Measurements from ENCODE around the gene PIEZO1. TPM values are rescaled to one million over a fixed set of nuclear protein-coding genes. Genes with fewer than 3 reads are reported as not detected.

Gene PIEZO1
- total and polyA plus RNA-seq, 9 of the 15 experiments (the other 6 are each of a cell fraction or from before 2014, with no cell fraction given): 3.6 to 432 (median 131) TPM

- Histone ChIP-seq H3K9me1 (ENCODE audit: control insufficient read depth, insufficient read depth, low read length) (no peaks in the 10 kb centered on the region), H3K9me3 (replicated peaks; ENCODE audit: control insufficient read depth, insufficient read depth, low read depth, low read length) (no peaks in the 10 kb centered on the region), H3K79me2 (ENCODE audit: control insufficient read depth, insufficient read depth, low read length) (no peaks in the 10 kb centered on the region), H3K27me3 (ENCODE audit: control insufficient read depth in 2 of 2, insufficient read depth in 2 of 2, low read length in 2 of 2) (no peaks in the 10 kb centered on the region), H3K9ac (ENCODE audit: insufficient read depth in 1 of 2, low read depth in 2 of 2, low read length in 2 of 2) (peak overlapping the region in 1 of 2 experiments; percentile 6; a peak in 1 of 4 replicates), H3K4me3 (no peak overlapping the region), H3K36me3 (ENCODE audit: control insufficient read depth, insufficient read depth, low read length) (peaks cover 27% of the 10 kb centered on the region; the same call in 1 of the 3 replicates), H3K27ac (ENCODE audit: extremely low read depth, low read depth, low read length) (no peak overlapping the region), H3K4me2 (ENCODE audit: insufficient read depth, low read length) (no peak overlapping the region), H2AFZ (ENCODE audit: low read depth, low read length) (no peak overlapping the region), H3K4me1 (replicated peaks in 1 of 2; ENCODE audit: control insufficient read depth in 2 of 2, insufficient read depth in 2 of 2, low read length in 2 of 2) (peaks cover 18 to 85% of the 10 kb centered on the region in 2 experiments), H4K20me1 (replicated peaks; ENCODE audit: control insufficient read depth, insufficient read depth, low read length) (no peaks in the 10 kb centered on the region)
- no peak for FAIRE-seq
- POLR2A ChIA-PET: interaction anchor here (1.1 kb wide), 1 partner anchor 17 kb away, joined by 3 read pairs; no protein-coding TSS in a partner anchor
- intact Hi-C loops (cut with micrococcal nuclease): no loop called here
- no peak for TF ChIP-seq ZNF212 (CRISPR knock-in tag; IDR thresholded peaks at IDR 0.05)
- 0 out of 2 replicates have a peak, but pooled peaks have one; percentile 14 for TF ChIP-seq ZNF740 (CRISPR knock-in tag; IDR thresholded peaks at IDR 0.05)
- no peak for TF ChIP-seq ZNF740 (tag; IDR thresholded peaks at IDR 0.05)
- no peak for TF ChIP-seq PKNOX1 (IDR thresholded peaks at IDR 0.05)
- no peak for ATAC-seq
- BruUV-seq (replicated peaks): no TSS peak
- 77% methylated on average over 32 of the region's 39 CpGs for WGBS (ENCODE audit: insufficient coverage, low coverage, missing lambda C conversion rate)
- no peak for DNase-seq (ENCODE audit: extremely low read depth in 1 of 4, low spot score in 3 of 4)
- CTCF ChIA-PET (ENCODE audit: low intra/inter-chr PET ratio): no interaction called here
- in situ Hi-C loops (cut with MboI): no loop called here
These were observed 91.4 kb downstream of the PIEZO1 start for GRCh38 chr16:88693420-88694177.
